ENCODE measurements around the gene THBS1. TPM values are rescaled to one million over a fixed set of nuclear protein-coding genes. Genes with fewer than 3 reads are reported as not detected.

THBS1 gene
- total RNA-seq, 1 donor from 2014 or later = 513 TPM

- no peaks in the 10 kb centered on the region for H3K27me3 ChIP-seq
- H3K27ac ChIP-seq = no peak overlapping the region
- H3K36me3 ChIP-seq = peaks cover 0 to 36% of the 10 kb centered on the region in 2 donors
- H3K4me1 ChIP-seq = peaks cover 10% of the 10 kb centered on the region
- H3K4me3 ChIP-seq = no peak overlapping the region
- DNase-seq (ENCODE audit: extremely low spot score in 2 of 2) = no peak
- TF ChIP-seq POLR2A (IDR thresholded peaks at IDR 0.05) (no peak), POLR2AphosphoS5 (IDR thresholded peaks at IDR 0.05; ENCODE audit: insufficient read depth in 1 of 2, low read depth in 1 of 2) (no peak), CTCF (IDR thresholded peaks at IDR 0.05) (no peak)
- H3K9me3 ChIP-seq = no peaks in the 10 kb centered on the region
- intact Hi-C loops (cut with DNase I) = no loop called here
Observed at GRCh38 chr15:39597336-39597735, 16.5 kb downstream of the THBS1 start.

- H3K27ac ChIP-seq = no peak overlapping the region
- no peaks in the 10 kb centered on the region for H3K9me3 ChIP-seq
Observed at GRCh38 chr15:39597751-39598185, 16.9 kb downstream of the THBS1 start.

GRCh38 chr15:39598186-39598850, 17.4 kb downstream of the THBS1 start:
- intact Hi-C loops (cut with DNase I) = no loop called here
- Histone ChIP-seq H3K27me3 (no peaks in the 10 kb centered on the region), H3K27ac (no peak overlapping the region), H3K4me1 (peaks cover 10% of the 10 kb centered on the region), H3K4me3 (no peak overlapping the region), H3K9me3 (no peaks in the 10 kb centered on the region), H3K36me3 (peaks cover 0 to 27% of the 10 kb centered on the region in 2 donors)
- TF ChIP-seq CTCF (IDR thresholded peaks at IDR 0.05) (no peak), POLR2AphosphoS5 (IDR thresholded peaks at IDR 0.05; ENCODE audit: insufficient read depth in 1 of 2, low read depth in 1 of 2) (no peak), POLR2A (IDR thresholded peaks at IDR 0.05) (no peak)
- DNase-seq (ENCODE audit: extremely low spot score in 2 of 2) = no peak

More at GRCh38 chr15:39597751-39598185, 16.9 kb downstream of the THBS1 start:
- Histone ChIP-seq H3K4me1 (peaks cover 10% of the 10 kb centered on the region), H3K4me3 (no peak overlapping the region), H3K36me3 (peaks cover 0 to 32% of the 10 kb centered on the region in 2 donors), H3K27me3 (no peaks in the 10 kb centered on the region)
- DNase-seq (ENCODE audit: extremely low spot score in 2 of 2) = no peak
- intact Hi-C loops (cut with DNase I) = no loop called here
- TF ChIP-seq POLR2A (IDR thresholded peaks at IDR 0.05) (no peak), POLR2AphosphoS5 (IDR thresholded peaks at IDR 0.05; ENCODE audit: insufficient read depth in 1 of 2, low read depth in 1 of 2) (no peak), CTCF (IDR thresholded peaks at IDR 0.05) (no peak)

- Histone ChIP-seq H3K27me3 (no peaks in the 10 kb centered on the region), H3K4me1 (peaks cover 5% of the 10 kb centered on the region)
- TF ChIP-seq POLR2A (IDR thresholded peaks at IDR 0.05) (no peak), CTCF (IDR thresholded peaks at IDR 0.05) (no peak), POLR2AphosphoS5 (IDR thresholded peaks at IDR 0.05; ENCODE audit: insufficient read depth in 1 of 2, low read depth in 1 of 2) (no peak)
Observed at GRCh38 chr15:39598958-39599845, 18.3 kb downstream of the THBS1 start.

More at GRCh38 chr15:39598958-39599845, 18.3 kb downstream of the THBS1 start:
- Histone ChIP-seq H3K9me3 (no peaks in the 10 kb centered on the region), H3K27ac (no peak overlapping the region), H3K4me3 (no peak overlapping the region), H3K36me3 (peaks cover 0 to 18% of the 10 kb centered on the region in 2 donors)
- no peak for DNase-seq (ENCODE audit: extremely low spot score in 2 of 2)
- intact Hi-C loops (cut with DNase I) = no loop called here

All from vagina (tissue), 2 donors.